KMS-11 (cell line): ENCODE results near the gene C16orf54.
"Not testable (repeated sequence)": the region's sequence is repeated elsewhere in the genome, so short reads cannot be mapped to it uniquely, and the experiment has no call there.

Source experiments
- H2AFZ ChIP-seq: fragments of 200-600 bp; sonication (generic); 2 replicates; pipeline ENCODE4 v1.6.1; 2016; ENCODE audit warnings: antibody characterized with exemption, mixed run types, low read depth
- H3K27ac ChIP-seq: fragments of 200-600 bp; sonication (generic); 2 replicates; pipeline ENCODE4 v1.6.1; 2016; ENCODE audit warnings: mild to moderate bottlenecking, mixed run types
- H3K27me3 ChIP-seq: fragments of 200-600 bp; sonication (generic); 2 replicates; pipeline ENCODE4 v1.6.1; 2017; ENCODE audit warnings: mild to moderate bottlenecking, low read depth, mixed run types, moderate library complexity; ENCODE audit not compliant: insufficient read depth
- H3K36me3 ChIP-seq: fragments of 200-600 bp; sonication (generic); 2 replicates; pipeline ENCODE4 v1.6.1; 2017; ENCODE audit warnings: mild to moderate bottlenecking, mixed run types; ENCODE audit not compliant: insufficient read depth
- H3K4me1 ChIP-seq: fragments of 200-600 bp; sonication (generic); 2 replicates; pipeline ENCODE4 v1.6.1; 2016; ENCODE audit warnings: mild to moderate bottlenecking, low read depth, mixed run types; ENCODE audit not compliant: poor library complexity, severe bottlenecking
- H3K4me2 ChIP-seq: fragments of 200-600 bp; sonication (generic); 2 replicates; pipeline ENCODE4 v1.7.0; 2016; ENCODE audit warnings: mild to moderate bottlenecking, mixed run types
- H3K4me3 ChIP-seq: fragments of 200-600 bp; sonication (generic); IDR thresholded peaks from 2 replicates; pipeline ENCODE4 v1.6.1; 2017; ENCODE audit warnings: low read depth, low read length, mixed read lengths; ENCODE audit not compliant: insufficient read depth
- H3K79me2 ChIP-seq: fragments of 200-600 bp; sonication (generic); 2 replicates; pipeline ENCODE4 v1.6.1; 2016; ENCODE audit warnings: low read depth, mixed run types; ENCODE audit not compliant: insufficient read depth
- H3K9ac ChIP-seq: fragments of 200-600 bp; sonication (generic); 2 replicates; pipeline ENCODE4 v1.6.1; 2016; ENCODE audit warnings: mild to moderate bottlenecking, mixed run types
- H4K20me1 ChIP-seq: fragments of 200-600 bp; sonication (generic); 2 replicates; pipeline ENCODE4 v1.6.1; 2016; ENCODE audit warnings: mild to moderate bottlenecking, mixed run types; ENCODE audit not compliant: insufficient read depth
- CTCF ChIP-seq: fragments of 200-600 bp; sonication (generic); conservative IDR thresholded peaks from 2 replicates; pipeline ENCODE4 v1.6.1; 2017; ENCODE audit warnings: low read depth, mild to moderate bottlenecking, antibody characterized with exemption, low read length, moderate library complexity, mixed read lengths

C16orf54 gene

GRCh38 chr16:29743827-29744531 is 1.8 kb downstream of the C16orf54 start:
- H3K9ac ChIP-seq = no peak overlapping the region
- no peak overlapping the region for H3K27ac ChIP-seq
- no peak overlapping the region for H3K4me3 ChIP-seq

GRCh38 chr16:29743475-29743826 is 2.3 kb downstream of the C16orf54 start:
- Histone ChIP-seq H3K27me3 (no peaks in the 10 kb centered on the region), H3K4me3 (no peak overlapping the region), H3K4me2 (no peak overlapping the region), H3K27ac (no peak overlapping the region), H4K20me1 (no peaks in the 10 kb centered on the region), H3K9ac (no peak overlapping the region), H3K4me1 (peaks cover 6% of the 10 kb centered on the region), H3K36me3 (no peaks in the 10 kb centered on the region), H3K79me2 (no peaks in the 10 kb centered on the region), H2AFZ (no peak overlapping the region)
- TF ChIP-seq CTCF = no peak

More at GRCh38 chr16:29743827-29744531, 1.8 kb downstream of the C16orf54 start:
- Histone ChIP-seq H3K4me1 (peaks cover under 1% of the 10 kb centered on the region), H3K4me2 (no peak overlapping the region), H3K79me2 (no peaks in the 10 kb centered on the region), H3K36me3 (no peaks in the 10 kb centered on the region), H3K27me3 (no peaks in the 10 kb centered on the region), H2AFZ (no peak overlapping the region), H4K20me1 (no peaks in the 10 kb centered on the region)
- TF ChIP-seq CTCF = no peak

GRCh38 chr16:29742683-29743275 is 3.0 kb downstream of the C16orf54 start:
- no peak overlapping the region for H3K27ac ChIP-seq
- H4K20me1 ChIP-seq = no peaks in the 10 kb centered on the region
- H3K4me3 ChIP-seq = no peak overlapping the region
- H3K27me3 ChIP-seq = no peaks in the 10 kb centered on the region
- H2AFZ ChIP-seq = no peak overlapping the region
- H3K36me3 ChIP-seq = no peaks in the 10 kb centered on the region
- H3K4me2 ChIP-seq = no peak overlapping the region
- no peak overlapping the region for H3K9ac ChIP-seq
- peaks cover 8% of the 10 kb centered on the region for H3K4me1 ChIP-seq
- H3K79me2 ChIP-seq = no peaks in the 10 kb centered on the region
- no peak for TF ChIP-seq CTCF

GRCh38 chr16:29740630-29741015 is 5.2 kb downstream of the C16orf54 start:
- not testable (repeated sequence) for H2AFZ ChIP-seq, H3K4me3 ChIP-seq, H3K79me2 ChIP-seq, H3K27ac ChIP-seq, H4K20me1 ChIP-seq, H3K27me3 ChIP-seq, H3K4me1 ChIP-seq, H3K4me2 ChIP-seq, H3K36me3 ChIP-seq, H3K9ac ChIP-seq

GRCh38 chr16:29739927-29740629 is 5.7 kb downstream of the C16orf54 start:
- H3K27me3 ChIP-seq, H3K27ac ChIP-seq, H3K9ac ChIP-seq, H3K79me2 ChIP-seq, H3K4me1 ChIP-seq, H3K36me3 ChIP-seq, H3K4me3 ChIP-seq, H3K4me2 ChIP-seq, H4K20me1 ChIP-seq, H2AFZ ChIP-seq: not testable (repeated sequence)
